Measurements from ENCODE around the gene CDK14. TPM values are rescaled to one million over a fixed set of nuclear protein-coding genes. Genes with fewer than 3 reads are reported as not detected.

CDK14 gene
- total and polyA plus RNA-seq, 11 donors = 2.9 to 37.7 (median 21.3) TPM

- Histone ChIP-seq H3K27ac (no peak overlapping the region), H3K4me3 (no peak overlapping the region), H3K9me3 (no peaks in the 10 kb centered on the region), H3K4me1 (peaks cover 0 to 16% (median 4%) of the 10 kb centered on the region in 12 donors), H3K27me3 (no peaks in the 10 kb centered on the region), H3K36me3 (no peaks in the 10 kb centered on the region)
- 50 to 57% (median 53%) methylated on average over 2 of the region's 2 CpGs for WGBS, 4 donors
- TF ChIP-seq CTCF (IDR thresholded peaks at IDR 0.05) (no peak), POLR2A (IDR thresholded peaks at IDR 0.05) (no peak)
- intact Hi-C loops (cut with DNase I) = no loop called here
- DNase-seq (no peak), ATAC-seq (no peak)
Observed at GRCh38 chr7:90655566-90655965, 59.4 kb downstream of the CDK14 start.

- Histone ChIP-seq H3K9me3 (no peaks in the 10 kb centered on the region), H3K36me3 (no peaks in the 10 kb centered on the region), H3K4me3 (no peak overlapping the region), H3K4me1 (peaks cover 0 to 35% (median 20%) of the 10 kb centered on the region in 12 donors), H3K27me3 (no peaks in the 10 kb centered on the region), H3K27ac (no peak overlapping the region)
- DNase-seq (no peak), ATAC-seq (no peak)
- TF ChIP-seq POLR2A (IDR thresholded peaks at IDR 0.05) (no peak), CTCF (IDR thresholded peaks at IDR 0.05) (no peak)
- WGBS, 4 donors = 36 to 61% (median 41%) methylated on average over 1 of the region's 1 CpG
- intact Hi-C loops (cut with DNase I) = no loop called here
Observed at GRCh38 chr7:90657481-90657880, 61.4 kb downstream of the CDK14 start.

GRCh38 chr7:90660100-90660499 is 64.0 kb downstream of the CDK14 start:
- peak overlapping the region in 11 of 12 donors; percentile 58 to 90 (median 81) for H3K27ac ChIP-seq
- DNase-seq = no peak

GRCh38 chr7:90660819-90661218 is 64.7 kb downstream of the CDK14 start:
- WGBS, 4 donors = 21 to 35% (median 28%) methylated on average over 1 of the region's 1 CpG
- peak overlapping the region in 1 of 12 donors; percentile 19 for H3K4me3 ChIP-seq

More at GRCh38 chr7:90660100-90660499, 64.0 kb downstream of the CDK14 start:
- Histone ChIP-seq H3K9me3 (no peaks in the 10 kb centered on the region), H3K27me3 (no peaks in the 10 kb centered on the region), H3K36me3 (no peaks in the 10 kb centered on the region), H3K4me3 (no peak overlapping the region), H3K4me1 (peaks cover 0 to 38% (median 21%) of the 10 kb centered on the region in 12 donors)
- no peak for ATAC-seq
- TF ChIP-seq POLR2A (IDR thresholded peaks at IDR 0.05) = no peak
- TF ChIP-seq CTCF (IDR thresholded peaks at IDR 0.05) = no peak
- intact Hi-C loops (cut with DNase I) = no loop called here
- 67 to 79% (median 72%) methylated on average over 2 of the region's 2 CpGs for WGBS, 4 donors

More at GRCh38 chr7:90660819-90661218, 64.7 kb downstream of the CDK14 start:
- Histone ChIP-seq H3K27ac (peak overlapping the region; percentile 58 to 90 (median 81)), H3K36me3 (no peaks in the 10 kb centered on the region), H3K4me1 (peaks cover 0 to 41% (median 21%) of the 10 kb centered on the region in 12 donors), H3K9me3 (no peaks in the 10 kb centered on the region), H3K27me3 (no peaks in the 10 kb centered on the region)
- intact Hi-C loops (cut with DNase I) = no loop called here
- TF ChIP-seq CTCF (IDR thresholded peaks at IDR 0.05) (no peak), POLR2A (IDR thresholded peaks at IDR 0.05) (no peak)
- peak in 3 of 4 donors; percentile 17 to 41 (median 29) for ATAC-seq
- DNase-seq = no peak

All from heart left ventricle (tissue), 16 donors.